IMR-90 (cell line): Measurements from ENCODE around the gene RNASET2. TPM values are rescaled to one million over a fixed set of nuclear protein-coding genes. Genes with fewer than 3 reads are reported as not detected.

Experiments used
- ATAC-seq: fragments of 200-7000 bp; cut with Tn5 transposase; 2 replicates; pipeline ENCODE4 v1.9.1; 2020; ENCODE audit warnings: low read depth, mild to moderate bottlenecking, moderate library complexity
- BruUV-seq: library from RNA; stranded (reverse); fragments of 400-500 nt; replicated peaks from 2 replicates; lab custom pipeline; 2021; lab: Mats Ljungman, UMichigan
- CTCF ChIA-PET: fragments of 300-600 bp; formaldehyde crosslinking; extraction: SDS; loops from one replicate; lab custom pipeline; 2021; ENCODE audit warnings: antibody characterized with exemption; lab: Yijun Ruan, JAX
- POLR2A ChIA-PET: fragments of 300-600 bp; sonication (Branson Sonifier 250); formaldehyde crosslinking; loops from one replicate; lab custom pipeline; 2022; ENCODE audit warnings: antibody characterized with exemption; ENCODE audit not compliant: unreplicated experiment; lab: Charles Lee
- DNase-seq: peaks from one replicate; pipeline ENCODE4 v3.0.0; 2013
- H2AFZ ChIP-seq: replicated peaks from 2 replicates; pipeline ENCODE3; 2013; ENCODE audit warnings: low read length, mild to moderate bottlenecking; ENCODE audit not compliant: poor library complexity
- H2AK5ac ChIP-seq: 2 replicates; pipeline ENCODE4 v1.6.1; 2013; ENCODE audit warnings: low read depth, low read length, inconsistent platforms
- H2AK9ac ChIP-seq: replicated peaks from 2 replicates; pipeline ENCODE3; 2013; ENCODE audit warnings: mild to moderate bottlenecking, low read depth, low read length, moderate library complexity; ENCODE audit not compliant: poor library complexity
- H2BK120ac ChIP-seq: 2 replicates; pipeline ENCODE4 v1.6.1; 2013; ENCODE audit warnings: low read depth, low read length, inconsistent platforms
- H2BK15ac ChIP-seq: 3 replicates; pipeline ENCODE4 v1.6.1; 2013; ENCODE audit warnings: low read depth, low read length, inconsistent platforms
- H2BK20ac ChIP-seq: 2 replicates; pipeline ENCODE4 v1.6.1; 2013; ENCODE audit warnings: low read depth, mild to moderate bottlenecking, inconsistent platforms, low read length, moderate library complexity
- H2BK5ac ChIP-seq: 2 replicates; pipeline ENCODE4 v1.6.1; 2013; ENCODE audit warnings: mild to moderate bottlenecking, low read depth, low read length, inconsistent platforms; ENCODE audit not compliant: poor library complexity, severe bottlenecking
- H3K14ac ChIP-seq: replicated peaks from 2 replicates; pipeline ENCODE4 v1.6.1; 2013; ENCODE audit warnings: low read depth, low read length, inconsistent platforms
- H3K18ac ChIP-seq: 2 replicates; pipeline ENCODE4 v1.6.1; 2013; ENCODE audit warnings: low read depth, low read length, control low read depth
- H3K23ac ChIP-seq: 2 replicates; pipeline ENCODE4 v1.6.1; 2013; ENCODE audit warnings: low read depth, low read length, inconsistent platforms
- H3K27ac ChIP-seq: 2 replicates; pipeline ENCODE4 v1.5.1; 2013; ENCODE audit warnings: mild to moderate bottlenecking, control low read depth, low read length; ENCODE audit not compliant: insufficient read depth
- H3K27me3 ChIP-seq: 2 replicates; pipeline ENCODE4 v1.6.1; 2013; ENCODE audit warnings: low read length; ENCODE audit not compliant: control insufficient read depth, insufficient read depth
- H3K36me3 ChIP-seq: 2 replicates; pipeline ENCODE4 v1.6.1; 2013; ENCODE audit warnings: low read length, mixed read lengths; ENCODE audit not compliant: control insufficient read depth, insufficient read depth
- H3K4ac ChIP-seq: 2 replicates; pipeline ENCODE4 v1.6.1; 2013; ENCODE audit warnings: low read depth, low read length, inconsistent platforms
- H3K4me1 ChIP-seq: 2 replicates; pipeline ENCODE4 v1.6.1; 2013; ENCODE audit warnings: low read length, mixed read lengths; ENCODE audit not compliant: control insufficient read depth, insufficient read depth
- H3K4me2 ChIP-seq: 2 replicates; pipeline ENCODE4 v1.6.1; 2013; ENCODE audit warnings: low read depth, mild to moderate bottlenecking, control low read depth, low read length, moderate library complexity
- H3K4me3 ChIP-seq: 2 replicates; pipeline ENCODE4 v1.5.1; 2013; ENCODE audit warnings: low read depth, mild to moderate bottlenecking, control low read depth, low read length, moderate library complexity; ENCODE audit not compliant: insufficient read depth
- H3K56ac ChIP-seq: 2 replicates; pipeline ENCODE4 v1.6.1; 2013; ENCODE audit warnings: low read length, inconsistent platforms; ENCODE audit not compliant: insufficient read depth; ENCODE audit errors: extremely low read depth
- H3K79me1 ChIP-seq, 2 experiments: 2 replicates each; pipeline ENCODE4 v1.6.1; 2013; ENCODE audit warnings: low read length in 2 of 2, inconsistent platforms in 1 of 2, low read depth in 1 of 2
- H3K9ac ChIP-seq: 2 replicates; pipeline ENCODE4 v1.6.1; 2013; ENCODE audit warnings: low read depth, low read length, control low read depth
- H3K9me1 ChIP-seq: 2 replicates; pipeline ENCODE4 v1.6.1; 2013; ENCODE audit warnings: low read length, inconsistent platforms; ENCODE audit not compliant: insufficient read depth
- H3K9me3 ChIP-seq: 2 replicates; pipeline ENCODE4 v1.6.1; 2013; ENCODE audit warnings: low read length; ENCODE audit not compliant: control insufficient read depth, insufficient read depth
- H4K20me1 ChIP-seq: 2 replicates; pipeline ENCODE4 v1.6.1; 2013; ENCODE audit warnings: low read length, inconsistent platforms; ENCODE audit not compliant: insufficient read depth
- H4K5ac ChIP-seq: 2 replicates; pipeline ENCODE4 v1.6.1; 2013; ENCODE audit warnings: mild to moderate bottlenecking, low read depth, low read length, control low read depth
- H4K8ac ChIP-seq, 2 experiments: 2 replicates each; pipeline ENCODE4 v1.6.1; 2013; ENCODE audit warnings: low read depth in 2 of 2, low read length in 2 of 2, control low read depth in 1 of 2, inconsistent platforms in 1 of 2
- H4K91ac ChIP-seq: 2 replicates; pipeline ENCODE4 v1.6.1; 2013; ENCODE audit warnings: low read depth, low read length, inconsistent platforms; ENCODE audit not compliant: insufficient read depth
- BHLHE40 ChIP-seq: fragments of 150-350 bp; IDR thresholded peaks from 2 replicates; pipeline ENCODE4 v1.6.1; 2016; ENCODE audit warnings: mild to moderate bottlenecking, low read depth, low read length
- CTCF ChIP-seq: conservative IDR thresholded peaks from 2 replicates; pipeline ENCODE4 v1.5.1; 2012; ENCODE audit warnings: mild to moderate bottlenecking, low read depth, low read length, improper control_type of control experiment
- ELK1 ChIP-seq: fragments of 150-350 bp; IDR thresholded peaks from 2 replicates; pipeline ENCODE4 v1.6.1; 2016; ENCODE audit warnings: low read depth, mild to moderate bottlenecking, low read length, moderate library complexity, borderline replicate concordance
- FOS ChIP-seq: fragments of 150-350 bp; IDR thresholded peaks from 2 replicates; pipeline ENCODE4 v1.6.1; 2016; ENCODE audit warnings: low read depth, low read length
- MAFK ChIP-seq: IDR thresholded peaks from 2 replicates; pipeline ENCODE4 v1.6.1; 2012; ENCODE audit warnings: low read depth, low read length, improper control_type of control experiment
- MAZ ChIP-seq: IDR thresholded peaks from 2 replicates; pipeline ENCODE4 v1.6.1; 2012; ENCODE audit warnings: low read depth, mild to moderate bottlenecking, low read length, improper control_type of control experiment, moderate library complexity, borderline replicate concordance
- MXI1 ChIP-seq: IDR thresholded peaks from 2 replicates; pipeline ENCODE4 v1.6.1; 2012; ENCODE audit warnings: low read depth, mild to moderate bottlenecking, low read length, moderate library complexity, borderline replicate concordance
- POLR2A ChIP-seq: IDR thresholded peaks from 2 replicates; pipeline ENCODE4 v1.6.1; 2012; ENCODE audit warnings: mild to moderate bottlenecking, low read depth, low read length
- RAD21 ChIP-seq: IDR thresholded peaks from 2 replicates; pipeline ENCODE4 v1.6.1; 2012; ENCODE audit warnings: low read length, improper control_type of control experiment
- RCOR1 ChIP-seq: IDR thresholded peaks from 2 replicates; pipeline ENCODE4 v1.6.1; 2012; ENCODE audit warnings: mild to moderate bottlenecking, low read length, improper control_type of control experiment; ENCODE audit not compliant: insufficient replicate concordance
- RFX5 ChIP-seq: IDR thresholded peaks from 2 replicates; pipeline ENCODE4 v1.8.0; 2012; ENCODE audit warnings: low read depth, mild to moderate bottlenecking, low read length, moderate library complexity
- WGBS, 2 experiments: methylation state at CpG; one replicate each; pipeline versions ENCODE4 v1.1.5 to v1.1.7; 2013; ENCODE audit warnings: missing lambda C conversion rate in 2 of 2; ENCODE audit not compliant: insufficient read length in 1 of 2; ENCODE audit errors: extremely low coverage in 2 of 2; 5-methylcytosine and 5-hydroxymethylcytosine counted together
- dilution Hi-C: fragments of 300-500 bp; cut with HindIII; formaldehyde crosslinking; loops from one replicate; pipeline ENCODE4 v1.14.3; 2018; ENCODE audit warnings: low sequenced_read_pairs; ENCODE audit not compliant: unreplicated experiment
- in situ Hi-C: fragments of 300-500 bp; cut with MboI; formaldehyde crosslinking; loops from 3 replicates; pipeline ENCODE4 v1.14.3; 2019; ENCODE audit warnings: low sequenced_read_pairs, inconsistent platforms, mixed read lengths
- intact Hi-C: fragments of 100-400 bp; cut with micrococcal nuclease; formaldehyde crosslinking; loops from 2 replicates; pipeline ENCODE4 v1.10.0; 2022
- polyA plus RNA-seq, 3 experiments: library from polyadenylated mRNA; depleted of rRNA; stranded (reverse); fragments of >200 nt; gene quantifications; 2 replicates each; pipeline ENCODE4 v1.2.3, GENCODE V29; 2012; ENCODE audit warnings: low replicate concordance in 1 of 3
- total RNA-seq: library from RNA; depleted of rRNA; stranded (reverse); fragments of >200 nt; gene quantifications from 2 replicates; pipeline ENCODE4 v1.2.3, GENCODE V29; 2012

RNASET2 gene
- total and polyA plus RNA-seq, 2 of the 4 experiments (the other 2 are of a cell fraction), result 13.6 to 24.9 TPM

- no peak overlapping the region for H3K14ac ChIP-seq
- H3K4ac ChIP-seq, result no peak overlapping the region
- no peak overlapping the region for H3K4me2 ChIP-seq
- no peaks in the 10 kb centered on the region for H3K4me1 ChIP-seq
- H3K27me3 ChIP-seq, result no peaks in the 10 kb centered on the region
- no peaks in the 10 kb centered on the region for H3K9me1 ChIP-seq
- no peak for DNase-seq
- H3K56ac ChIP-seq, result no peak overlapping the region
- H4K20me1 ChIP-seq, result no peaks in the 10 kb centered on the region
- no peak for TF ChIP-seq MAFK
- TF ChIP-seq BHLHE40, result no peak
- no peak for TF ChIP-seq CTCF
- no peak for TF ChIP-seq FOS
- TF ChIP-seq RCOR1, result no peak
- TF ChIP-seq MXI1, result no peak
- no peak for TF ChIP-seq MAZ
- no peak for TF ChIP-seq RFX5
- no peak for TF ChIP-seq POLR2A
- no peak for TF ChIP-seq ELK1
- no peak for TF ChIP-seq RAD21
- H4K91ac ChIP-seq, result no peak overlapping the region
- no peak overlapping the region for H2AK9ac ChIP-seq
- no peak overlapping the region for H2BK120ac ChIP-seq
- ATAC-seq, result no peak
- H2BK20ac ChIP-seq, result no peak overlapping the region
- no peak overlapping the region for H3K27ac ChIP-seq
- H3K9ac ChIP-seq, result no peak overlapping the region
- dilution Hi-C loops (no loop called here), in situ Hi-C loops (no loop called here), intact Hi-C loops (no loop called here)
- no peak overlapping the region; the same call in 1 of the 2 replicates for H4K5ac ChIP-seq
- H3K36me3 ChIP-seq, result no peaks in the 10 kb centered on the region
- ChIA-PET POLR2A (no interaction called here), CTCF (no interaction called here)
- H3K23ac ChIP-seq, result no peak overlapping the region
- no peak overlapping the region for H2BK15ac ChIP-seq
- no peaks in the 10 kb centered on the region for H3K9me3 ChIP-seq
- no peak overlapping the region for H4K8ac ChIP-seq
- no peak overlapping the region for H2AFZ ChIP-seq
- no peaks in the 10 kb centered on the region for H3K79me1 ChIP-seq
- no TSS peak for BruUV-seq
- no peak overlapping the region for H3K18ac ChIP-seq
- no peak overlapping the region for H2AK5ac ChIP-seq
- H2BK5ac ChIP-seq, result no peak overlapping the region
- no peak overlapping the region for H3K4me3 ChIP-seq
- no CpG with 5 or more reads among the region's 8 CpGs for WGBS, 2 experiments
Observed at GRCh38 chr6:166971271-166971670, 14.9 kb upstream of the RNASET2 start.
